ENCODE results near the gene PPARGC1A. TPM values are rescaled to one million over a fixed set of nuclear protein-coding genes. Genes with fewer than 3 reads are reported as not detected.

PPARGC1A gene
- total and polyA plus RNA-seq, 2 donors (not counting 3 experiments of a cell fraction or from before 2014, with no cell fraction given), result not detected

- FAIRE-seq (no peak), DNase-seq (ENCODE audit: low read depth, low spot score) (no peak)
- Histone ChIP-seq H3K27me3 (ENCODE audit: control insufficient read depth in 2 of 2, insufficient read depth in 2 of 2, low read length in 2 of 2) (no peaks in the 10 kb centered on the region), H3K4me1 (ENCODE audit: control insufficient read depth, extremely low read depth, insufficient read depth, low read length) (no peaks in the 10 kb centered on the region), H3K9me1 (replicated peaks; ENCODE audit: control insufficient read depth, extremely low read depth, insufficient read depth, low read length) (no peaks in the 10 kb centered on the region), H4K20me1 (replicated peaks; ENCODE audit: control insufficient read depth, extremely low read depth, insufficient read depth, low read length) (no peaks in the 10 kb centered on the region), H3K4me2 (ENCODE audit: insufficient read depth, low read length) (no peak overlapping the region), H3K9me3 (replicated peaks; ENCODE audit: control insufficient read depth, insufficient read depth, low read length) (peaks cover 9% of the 10 kb centered on the region), H3K4me3 (replicated peaks in 1 of 3; ENCODE audit: insufficient read depth in 1 of 3, low read depth in 1 of 3, low read length in 3 of 3) (no peak overlapping the region), H3K27ac (ENCODE audit: insufficient read depth, low read depth, low read length) (no peak overlapping the region), H2AFZ (ENCODE audit: low read depth, low read length) (no peak overlapping the region), H3K36me3 (ENCODE audit: control insufficient read depth in 2 of 2, extremely low read depth in 1 of 2, insufficient read depth in 2 of 2, low read length in 2 of 2) (no peaks in the 10 kb centered on the region), H3K79me2 (ENCODE audit: control insufficient read depth, insufficient read depth, low read length) (no peaks in the 10 kb centered on the region), H3K9ac (replicated peaks; ENCODE audit: extremely low read depth, insufficient read depth, low read length) (no peak overlapping the region)
- TF ChIP-seq MAX (IDR thresholded peaks at IDR 0.05; ENCODE audit: insufficient read depth, insufficient read length), result no peak
- no TSS peak for BruUV-seq (replicated peaks)
- ChIA-PET POLR2A (no interaction called here), CTCF (no interaction called here)
- dilution Hi-C loops (cut with MboI; ENCODE audit: extremely low pct_ligation_motif_present, low sequenced_read_pairs), result no loop called here
- intact Hi-C loops (cut with micrococcal nuclease), result no loop called here
Measured at GRCh38 chr4:23828020-23828715, 61.7 kb downstream of the PPARGC1A start.

- CTCF ChIA-PET, result no interaction called here
- POLR2A ChIA-PET, result no interaction called here
- FAIRE-seq, result no peak
Measured at GRCh38 chr4:23822181-23822580, 67.7 kb downstream of the PPARGC1A start.

More at GRCh38 chr4:23822181-23822580, 67.7 kb downstream of the PPARGC1A start:
- Histone ChIP-seq H3K9me3 (replicated peaks; ENCODE audit: control insufficient read depth, insufficient read depth, low read length) (peaks cover 7% of the 10 kb centered on the region), H3K79me2 (ENCODE audit: control insufficient read depth, insufficient read depth, low read length) (no peaks in the 10 kb centered on the region), H4K20me1 (replicated peaks; ENCODE audit: control insufficient read depth, extremely low read depth, insufficient read depth, low read length) (no peaks in the 10 kb centered on the region), H3K4me3 (replicated peaks in 1 of 3; ENCODE audit: insufficient read depth in 1 of 3, low read depth in 1 of 3, low read length in 3 of 3) (no peak overlapping the region), H3K9me1 (replicated peaks; ENCODE audit: control insufficient read depth, extremely low read depth, insufficient read depth, low read length) (no peaks in the 10 kb centered on the region), H3K27me3 (ENCODE audit: control insufficient read depth in 2 of 2, insufficient read depth in 2 of 2, low read length in 2 of 2) (no peaks in the 10 kb centered on the region), H3K4me1 (ENCODE audit: control insufficient read depth, extremely low read depth, insufficient read depth, low read length) (no peaks in the 10 kb centered on the region), H3K9ac (replicated peaks; ENCODE audit: extremely low read depth, insufficient read depth, low read length) (no peak overlapping the region), H3K4me2 (ENCODE audit: insufficient read depth, low read length) (no peak overlapping the region), H2AFZ (ENCODE audit: low read depth, low read length) (no peak overlapping the region), H3K36me3 (ENCODE audit: control insufficient read depth in 2 of 2, extremely low read depth in 1 of 2, insufficient read depth in 2 of 2, low read length in 2 of 2) (no peaks in the 10 kb centered on the region), H3K27ac (ENCODE audit: insufficient read depth, low read depth, low read length) (no peak overlapping the region)
- intact Hi-C loops (cut with micrococcal nuclease), result no loop called here
- DNase-seq (ENCODE audit: low read depth, low spot score), result no peak
- dilution Hi-C loops (cut with MboI; ENCODE audit: extremely low pct_ligation_motif_present, low sequenced_read_pairs), result no loop called here
- no TSS peak for BruUV-seq (replicated peaks)
- no peak for TF ChIP-seq CTCF (IDR thresholded peaks at IDR 0.05; ENCODE audit: extremely low read depth in 1 of 2, insufficient read depth in 1 of 2, low read depth in 1 of 2, low read length in 2 of 2)
- no peak for TF ChIP-seq POLR2A (IDR thresholded peaks at IDR 0.05; ENCODE audit: low read depth, low read length)
- TF ChIP-seq POLR2AphosphoS5 (IDR thresholded peaks at IDR 0.05; ENCODE audit: insufficient read depth, low read depth, low read length), result no peak
- no peak for TF ChIP-seq JUN (IDR thresholded peaks at IDR 0.05; ENCODE audit: borderline replicate concordance, insufficient read depth, insufficient read length, low read depth)
